Measurements from ENCODE around the gene PRSS27.

DNA sequence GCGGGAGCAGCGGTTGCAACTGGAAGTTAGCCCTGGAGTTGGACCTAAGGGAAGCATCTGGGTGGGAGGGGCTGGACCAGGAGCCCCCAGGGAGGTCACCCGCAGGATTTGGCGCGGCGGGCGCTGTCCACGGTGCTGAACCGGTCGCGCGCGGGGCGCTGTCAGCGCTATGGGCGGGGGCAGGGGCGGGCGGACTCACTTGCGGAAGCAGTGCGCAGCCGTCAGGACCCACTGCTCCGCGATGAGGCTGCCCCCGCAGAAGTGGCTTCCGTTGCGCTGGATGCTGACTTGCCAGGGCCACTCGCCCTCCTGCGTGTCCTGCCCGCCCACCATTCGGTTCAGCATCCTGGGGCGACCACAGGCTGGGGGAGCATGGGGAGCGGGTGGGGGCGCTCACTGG lies 4.5 kb downstream of the PRSS27 start:
- TF ChIP-seq YY1 (IDR thresholded peaks at IDR 0.05; ENCODE audit: low read depth, low read length) (no peak), EZH2 (IDR thresholded peaks at IDR 0.05; ENCODE audit: low read depth, low read length, severe bottlenecking) (no peak), SP4 (IDR thresholded peaks at IDR 0.05; ENCODE audit: low read length) (no peak), TBP (IDR thresholded peaks at IDR 0.05; ENCODE audit: low read depth, low read length) (no peak), POLR2A (IDR thresholded peaks at IDR 0.05; ENCODE audit: control extremely low read depth in 1 of 2, low read depth in 2 of 2, low read length in 2 of 2) (no peak), SIN3A (conservative IDR thresholded peaks at IDR 0.05 in 1 of 2, IDR thresholded peaks at IDR 0.05 in 1 of 2; ENCODE audit: low read depth in 1 of 2, low read length in 2 of 2) (peak; percentile 79 to 83; a peak in 3 of 4 replicates), EGR1 (IDR thresholded peaks at IDR 0.05; ENCODE audit: borderline replicate concordance, low read depth, low read length) (no peak), BRCA1 (IDR thresholded peaks at IDR 0.05; ENCODE audit: low read depth, low read length) (no peak), SRF (IDR thresholded peaks at IDR 0.05; ENCODE audit: low read depth, low read length) (no peak), SAP30 (IDR thresholded peaks at IDR 0.05; ENCODE audit: insufficient read depth, insufficient replicate concordance, low read length) (no peak)
- TF ChIP-seq, protein P1, sequence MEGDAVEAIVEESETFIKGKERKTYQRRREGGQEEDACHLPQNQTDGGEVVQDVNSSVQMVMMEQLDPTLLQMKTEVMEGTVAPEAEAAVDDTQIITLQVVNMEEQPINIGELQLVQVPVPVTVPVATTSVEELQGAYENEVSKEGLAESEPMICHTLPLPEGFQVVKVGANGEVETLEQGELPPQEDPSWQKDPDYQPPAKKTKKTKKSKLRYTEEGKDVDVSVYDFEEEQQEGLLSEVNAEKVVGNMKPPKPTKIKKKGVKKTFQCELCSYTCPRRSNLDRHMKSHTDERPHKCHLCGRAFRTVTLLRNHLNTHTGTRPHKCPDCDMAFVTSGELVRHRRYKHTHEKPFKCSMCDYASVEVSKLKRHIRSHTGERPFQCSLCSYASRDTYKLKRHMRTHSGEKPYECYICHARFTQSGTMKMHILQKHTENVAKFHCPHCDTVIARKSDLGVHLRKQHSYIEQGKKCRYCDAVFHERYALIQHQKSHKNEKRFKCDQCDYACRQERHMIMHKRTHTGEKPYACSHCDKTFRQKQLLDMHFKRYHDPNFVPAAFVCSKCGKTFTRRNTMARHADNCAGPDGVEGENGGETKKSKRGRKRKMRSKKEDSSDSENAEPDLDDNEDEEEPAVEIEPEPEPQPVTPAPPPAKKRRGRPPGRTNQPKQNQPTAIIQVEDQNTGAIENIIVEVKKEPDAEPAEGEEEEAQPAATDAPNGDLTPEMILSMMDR (IDR thresholded peaks at IDR 0.05; ENCODE audit: control extremely low read depth in 1 of 3, insufficient read depth in 1 of 3, low read depth in 1 of 3, low read length in 3 of 3) = no peak
- TF ChIP-seq, protein P2, sequence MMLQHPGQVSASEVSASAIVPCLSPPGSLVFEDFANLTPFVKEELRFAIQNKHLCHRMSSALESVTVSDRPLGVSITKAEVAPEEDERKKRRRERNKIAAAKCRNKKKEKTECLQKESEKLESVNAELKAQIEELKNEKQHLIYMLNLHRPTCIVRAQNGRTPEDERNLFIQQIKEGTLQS (IDR thresholded peaks at IDR 0.05; ENCODE audit: insufficient read depth, low read depth, low read length) = no peak
